B cell (primary cell): ENCODE results near the gene PLEKHM3.

Source experiments
- CTCF ChIP-seq: fragments of 200-600 bp; IDR thresholded peaks from one replicate; pipeline ENCODE4 v1.8.0; 2022; ENCODE audit warnings: antibody characterized with exemption, mild to moderate bottlenecking
- EZH2 ChIP-seq: IDR thresholded peaks from 2 replicates; pipeline ENCODE4 v1.6.1; 2012; ENCODE audit warnings: borderline replicate concordance, low read depth, mild to moderate bottlenecking, moderate library complexity, low read length; ENCODE audit not compliant: insufficient read depth, poor library complexity, severe bottlenecking

GRCh38 chr2:208049441-208049840 is 24.1 kb upstream of the PLEKHM3 start:
- no peak for TF ChIP-seq EZH2
- TF ChIP-seq CTCF, result no peak
